ENCODE data around the gene PTDSS2. TPM values are rescaled to one million over a fixed set of nuclear protein-coding genes. Genes with fewer than 3 reads are reported as not detected.

Gene PTDSS2
- total and polyA plus RNA-seq, 10 donors: 11.0 to 40.7 (median 25.7) TPM

DNA sequence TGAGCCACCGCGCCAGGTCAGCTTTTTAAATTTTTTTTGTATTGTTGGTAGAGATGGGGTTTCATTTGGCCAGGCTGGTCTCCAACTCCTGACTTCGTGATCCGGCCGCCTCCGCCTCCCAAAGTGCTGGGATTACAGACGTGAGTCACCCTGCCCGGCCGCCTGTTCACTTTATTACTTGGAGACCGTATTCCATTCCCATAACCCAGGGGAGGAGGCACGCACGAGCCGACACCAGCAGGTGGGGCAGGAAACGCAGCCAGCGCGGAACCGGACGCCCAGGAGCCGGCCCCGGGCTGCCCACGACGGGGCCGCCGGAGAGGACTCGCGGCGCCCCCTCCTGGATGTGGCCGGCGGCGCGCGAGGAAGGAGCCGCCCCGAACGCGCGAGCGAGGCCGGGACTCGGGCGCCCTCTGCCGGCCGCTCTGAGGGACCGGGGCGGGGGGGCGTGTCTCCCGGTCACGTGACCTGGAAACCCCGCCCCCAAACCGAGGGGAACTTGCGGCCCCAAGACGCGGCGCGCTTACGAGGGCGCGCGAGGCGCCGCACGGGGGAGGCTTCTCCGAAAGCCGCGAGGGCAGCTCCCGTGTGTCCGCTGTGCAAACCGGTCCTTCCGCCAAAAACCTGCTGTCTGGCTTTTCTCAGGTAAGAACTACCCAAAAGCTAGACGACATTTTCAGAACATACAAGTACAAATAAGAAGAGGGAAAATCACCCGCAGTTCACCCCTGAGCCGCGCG is 68.6 kb downstream of the PTDSS2 start:
- 9 to 23% (median 11%) methylated on average over 39 to 74 of the region's 74 CpGs for WGBS, 5 donors
- Histone ChIP-seq H3K9me3 (peaks cover 0 to 18% (median 13%) of the 10 kb centered on the region in 8 donors), H3K36me3 (peaks cover 0 to 7% (median 0%) of the 10 kb centered on the region in 6 donors), H3K27ac (peak overlapping the region; percentile 42 to 83 (median 77)), H3K4me1 (peaks cover 0 to 12% (median 10%) of the 10 kb centered on the region in 6 donors), H3K27me3 (replicated peaks in 1 of 7) (no peaks in the 10 kb centered on the region), H3K4me3 (peak overlapping the region in 6 of 8 donors; percentile 4 to 57 (median 22))
- intact Hi-C loops (cut with DNase I; ENCODE audit: low total_unique reads): no loop called here
- peak; percentile 97 for DNase-seq
- TF ChIP-seq POLR2AphosphoS5 (IDR thresholded peaks at IDR 0.05): peak; percentile 67 to 82 (median 78)
- peak in 1 of 3 donors; percentile 58 for TF ChIP-seq POLR2A (IDR thresholded peaks at IDR 0.05)
- TF ChIP-seq, protein P1, sequence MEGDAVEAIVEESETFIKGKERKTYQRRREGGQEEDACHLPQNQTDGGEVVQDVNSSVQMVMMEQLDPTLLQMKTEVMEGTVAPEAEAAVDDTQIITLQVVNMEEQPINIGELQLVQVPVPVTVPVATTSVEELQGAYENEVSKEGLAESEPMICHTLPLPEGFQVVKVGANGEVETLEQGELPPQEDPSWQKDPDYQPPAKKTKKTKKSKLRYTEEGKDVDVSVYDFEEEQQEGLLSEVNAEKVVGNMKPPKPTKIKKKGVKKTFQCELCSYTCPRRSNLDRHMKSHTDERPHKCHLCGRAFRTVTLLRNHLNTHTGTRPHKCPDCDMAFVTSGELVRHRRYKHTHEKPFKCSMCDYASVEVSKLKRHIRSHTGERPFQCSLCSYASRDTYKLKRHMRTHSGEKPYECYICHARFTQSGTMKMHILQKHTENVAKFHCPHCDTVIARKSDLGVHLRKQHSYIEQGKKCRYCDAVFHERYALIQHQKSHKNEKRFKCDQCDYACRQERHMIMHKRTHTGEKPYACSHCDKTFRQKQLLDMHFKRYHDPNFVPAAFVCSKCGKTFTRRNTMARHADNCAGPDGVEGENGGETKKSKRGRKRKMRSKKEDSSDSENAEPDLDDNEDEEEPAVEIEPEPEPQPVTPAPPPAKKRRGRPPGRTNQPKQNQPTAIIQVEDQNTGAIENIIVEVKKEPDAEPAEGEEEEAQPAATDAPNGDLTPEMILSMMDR (IDR thresholded peaks at IDR 0.05 in 8 of 11, conservative IDR thresholded peaks at IDR 0.05 in 3 of 11): peak; percentile 80 to 100 (median 100)

DNA sequence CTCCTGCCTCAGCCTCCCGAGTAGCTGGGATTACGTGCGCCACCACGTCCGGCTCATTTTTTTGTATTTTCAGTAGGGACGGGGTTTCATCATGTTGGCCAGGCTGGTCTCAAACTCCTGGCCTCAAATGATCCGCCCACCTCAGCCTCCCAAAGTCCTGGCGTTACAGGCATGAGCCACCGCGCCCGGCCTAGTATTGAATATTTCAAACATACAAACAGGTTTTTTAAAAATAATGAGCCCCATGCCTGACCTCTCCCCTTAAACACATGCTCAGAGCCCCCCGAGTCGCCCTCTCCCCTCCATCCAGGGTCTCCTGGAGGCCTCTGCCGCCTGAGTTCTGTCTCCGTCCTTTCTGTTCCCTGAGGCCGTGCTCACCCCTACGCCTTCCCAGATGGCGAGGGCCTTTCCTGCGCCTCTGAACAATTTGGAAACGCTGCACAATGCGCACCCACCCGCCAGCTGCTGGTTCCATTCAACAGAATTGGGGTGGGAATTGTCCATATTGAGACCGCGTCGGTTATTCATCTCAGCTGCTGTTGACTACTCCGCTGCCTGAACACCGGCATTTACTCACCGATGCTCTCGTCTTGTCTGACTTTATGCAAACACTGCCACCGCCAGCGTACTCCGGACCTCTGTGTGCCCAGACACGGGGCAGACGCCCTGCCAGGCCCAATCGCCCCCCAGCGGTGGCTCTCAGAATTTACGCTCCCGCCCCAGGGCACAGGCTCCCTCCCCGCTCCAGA is 70.5 kb downstream of the PTDSS2 start:
- DNase-seq: no peak

DNA sequence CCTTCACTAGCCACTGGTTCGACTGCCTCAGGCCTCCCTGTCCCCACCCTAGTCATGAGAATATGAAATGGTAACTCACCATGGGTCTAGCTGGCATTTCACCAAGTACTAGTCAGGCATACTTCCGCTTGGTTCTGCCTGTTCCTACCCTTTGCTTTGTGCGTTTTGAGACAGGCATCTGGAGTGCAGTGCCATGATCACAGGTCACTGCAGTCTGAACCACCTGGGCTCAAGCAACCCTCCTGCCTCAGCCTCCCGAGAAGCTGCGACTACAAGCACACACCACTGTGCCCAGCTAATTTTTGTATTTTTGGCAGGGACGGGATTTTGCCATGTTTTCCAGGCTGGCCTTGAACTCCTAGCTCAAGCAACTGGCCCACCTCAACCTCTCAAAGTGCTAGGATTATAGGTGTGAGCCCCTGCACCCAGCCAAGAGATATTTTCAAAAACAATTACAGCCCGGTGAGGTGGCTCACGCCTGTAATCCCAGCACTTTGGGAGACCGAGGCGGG is 71.2 kb downstream of the PTDSS2 start:
- no peak overlapping the region for H3K27ac ChIP-seq
- DNase-seq: no peak
- H3K36me3 ChIP-seq: no peaks in the 10 kb centered on the region
- TF ChIP-seq POLR2A (IDR thresholded peaks at IDR 0.05): no peak
- no peak for TF ChIP-seq POLR2AphosphoS5 (IDR thresholded peaks at IDR 0.05)
- TF ChIP-seq, protein P1 (IDR thresholded peaks at IDR 0.05 in 8 of 11, conservative IDR thresholded peaks at IDR 0.05 in 3 of 11): no peak
- intact Hi-C loops (cut with DNase I; ENCODE audit: low total_unique reads): no loop called here
- H3K27me3 ChIP-seq (replicated peaks in 1 of 7): no peaks in the 10 kb centered on the region
- no peak overlapping the region for H3K4me3 ChIP-seq
- H3K9me3 ChIP-seq: peaks cover 0 to 14% (median 11%) of the 10 kb centered on the region in 8 donors
- peaks cover 0 to 12% (median 10%) of the 10 kb centered on the region in 6 donors for H3K4me1 ChIP-seq
- 88 to 92% (median 91%) methylated on average over 10 of the region's 10 CpGs for WGBS, 5 donors

More for the DNA sequence above, 70.5 kb downstream of the PTDSS2 start:
- Histone ChIP-seq H3K4me1 (peaks cover 0 to 12% (median 10%) of the 10 kb centered on the region in 6 donors), H3K27ac (no peak overlapping the region), H3K4me3 (no peak overlapping the region), H3K36me3 (no peaks in the 10 kb centered on the region), H3K27me3 (replicated peaks in 1 of 7) (no peaks in the 10 kb centered on the region), H3K9me3 (peaks cover 0 to 18% (median 13%) of the 10 kb centered on the region in 8 donors)
- intact Hi-C loops (cut with DNase I; ENCODE audit: low total_unique reads): no loop called here
- TF ChIP-seq, protein P1 (IDR thresholded peaks at IDR 0.05 in 8 of 11, conservative IDR thresholded peaks at IDR 0.05 in 3 of 11): no peak
- TF ChIP-seq POLR2AphosphoS5 (IDR thresholded peaks at IDR 0.05) (no peak), POLR2A (IDR thresholded peaks at IDR 0.05) (no peak)
- 93 to 95% (median 93%) methylated on average over 39 of the region's 39 CpGs for WGBS, 5 donors
